Mesothelial cell of epicardium (in vitro differentiated cells): Measurements from ENCODE around the gene PUSL1. TPM values are rescaled to one million over a fixed set of nuclear protein-coding genes. Genes with fewer than 3 reads are reported as not detected.

Experiments used
- DNase-seq, 2 experiments: peaks; one replicate each; pipeline ENCODE4 v3.0.0; 2021; ENCODE audit warnings: low spot score in 2 of 2; ENCODE audit not compliant: unreplicated experiment in 2 of 2
- H3K27ac Mint-ChIP-seq: 2 replicates; pipeline ENCODE4 v1.8.0; 2021; ENCODE audit warnings: mixed read lengths
- H3K27me3 Mint-ChIP-seq: 2 replicates; pipeline ENCODE4 v1.8.0; 2021; ENCODE audit warnings: low read depth, mixed read lengths
- H3K36me3 Mint-ChIP-seq: 2 replicates; pipeline ENCODE4 v1.8.0; 2021; ENCODE audit warnings: mixed read lengths
- H3K4me1 Mint-ChIP-seq: 2 replicates; pipeline ENCODE4 v1.8.0; 2021; ENCODE audit warnings: mixed read lengths
- H3K4me3 Mint-ChIP-seq: 2 replicates; pipeline ENCODE4 v1.8.0; 2021; ENCODE audit warnings: mild to moderate bottlenecking, moderate library complexity, mixed read lengths
- H3K9me3 Mint-ChIP-seq: 2 replicates; pipeline ENCODE4 v1.8.0; 2021; ENCODE audit warnings: mixed read lengths
- CTCF ChIP-seq: fragments of 200-600 bp; sonication (generic); IDR thresholded peaks from one replicate; pipeline ENCODE4 v1.5.0; 2021; ENCODE audit warnings: antibody characterized with exemption; ENCODE audit not compliant: unreplicated experiment
- total RNA-seq: library from RNA; stranded (reverse); gene quantifications from 3 replicates; pipeline ENCODE4 v1.2.1, GENCODE V29; 2021

PUSL1 gene
- total RNA-seq, 1 donor from 2014 or later, result 12.7 TPM

GRCh38 chr1:1262071-1262470, 46.3 kb upstream of the PUSL1 start:
- Mint-ChIP-seq H3K27me3 (no peaks in the 10 kb centered on the region), H3K9me3 (no peaks in the 10 kb centered on the region), H3K36me3 (peaks cover 36% of the 10 kb centered on the region), H3K4me3 (no peak overlapping the region), H3K27ac (no peak overlapping the region), H3K4me1 (no peaks in the 10 kb centered on the region)
- no peak for DNase-seq
- TF ChIP-seq CTCF, result no peak

- H3K9me3 Mint-ChIP-seq, result no peaks in the 10 kb centered on the region
- no peaks in the 10 kb centered on the region for H3K27me3 Mint-ChIP-seq
- no peak for DNase-seq
- H3K27ac Mint-ChIP-seq, result no peak overlapping the region
- H3K36me3 Mint-ChIP-seq, result peaks cover 35% of the 10 kb centered on the region
- H3K4me3 Mint-ChIP-seq, result no peak overlapping the region
- H3K4me1 Mint-ChIP-seq, result no peaks in the 10 kb centered on the region
- TF ChIP-seq CTCF, result no peak
Measured at GRCh38 chr1:1262758-1263157, 45.6 kb upstream of the PUSL1 start.

DNA sequence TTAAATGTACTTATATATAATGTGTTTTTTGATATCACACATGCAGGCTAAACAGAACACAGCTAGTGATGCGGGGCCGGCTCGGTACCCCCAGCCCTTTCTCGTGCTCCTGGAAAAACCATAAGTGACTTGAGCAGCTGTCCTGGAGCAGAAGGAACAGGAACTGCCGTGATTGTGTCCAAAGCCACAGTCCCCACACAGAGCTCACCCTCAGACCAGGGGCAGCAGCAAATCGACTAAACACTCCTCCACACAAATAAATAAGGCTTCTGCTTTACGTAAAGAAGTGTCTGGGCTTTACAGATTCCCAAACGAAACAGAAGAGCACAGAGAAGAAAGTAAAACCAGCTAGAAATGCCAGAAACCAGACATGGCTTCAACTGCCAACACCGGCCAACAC, 44.4 kb upstream of the PUSL1 start:
- Mint-ChIP-seq H3K36me3 (peaks cover 30% of the 10 kb centered on the region), H3K4me3 (no peak overlapping the region), H3K27me3 (no peaks in the 10 kb centered on the region), H3K27ac (no peak overlapping the region), H3K4me1 (no peaks in the 10 kb centered on the region), H3K9me3 (no peaks in the 10 kb centered on the region)
- TF ChIP-seq CTCF, result no peak
- no peak for DNase-seq

- H3K9me3 Mint-ChIP-seq, result no peaks in the 10 kb centered on the region
- H3K27ac Mint-ChIP-seq, result no peak overlapping the region
- no peaks in the 10 kb centered on the region for H3K4me1 Mint-ChIP-seq
- no peak for DNase-seq
- H3K36me3 Mint-ChIP-seq, result peaks cover 27% of the 10 kb centered on the region
- no peak overlapping the region for H3K4me3 Mint-ChIP-seq
- no peaks in the 10 kb centered on the region for H3K27me3 Mint-ChIP-seq
- no peak for TF ChIP-seq CTCF
Measured at GRCh38 chr1:1264868-1265272, 43.5 kb upstream of the PUSL1 start.

GRCh38 chr1:1267488-1268283, 40.7 kb upstream of the PUSL1 start:
- Mint-ChIP-seq H3K27ac (no peak overlapping the region), H3K36me3 (peaks cover 14% of the 10 kb centered on the region), H3K9me3 (no peaks in the 10 kb centered on the region), H3K4me3 (no peak overlapping the region), H3K27me3 (no peaks in the 10 kb centered on the region), H3K4me1 (peaks cover 23% of the 10 kb centered on the region)
- TF ChIP-seq CTCF, result no peak
- DNase-seq, result no peak
